Thyroid gland (tissue), 4 donors: ENCODE results near the gene GJD4. TPM values are rescaled to one million over a fixed set of nuclear protein-coding genes. Genes with fewer than 3 reads are reported as not detected.

Experiments
- DNase-seq, 2 donors: peaks; one replicate each; pipeline ENCODE4 v3.0.0-alpha.2; 2019
- H3K27ac ChIP-seq, 3 donors: fragments of 200-600 bp; sonication (generic); 1 replicate in 2 of 3; 2 replicates in 1 of 3; pipeline ENCODE4 v1.5.1; 2016 to 2019; ENCODE audit warnings: mild to moderate bottlenecking in 1 of 3, moderate library complexity in 1 of 3
- H3K27me3 ChIP-seq: fragments of 200-600 bp; sonication (generic); one replicate; pipeline ENCODE4 v1.5.1; 2019
- H3K36me3 ChIP-seq, 2 donors: fragments of 200-600 bp; sonication (generic); one replicate each; pipeline ENCODE4 v1.5.1; 2016 to 2019
- H3K4me1 ChIP-seq, 2 donors: fragments of 200-600 bp; sonication (generic); one replicate each; pipeline ENCODE4 v1.5.1; 2017 to 2019
- H3K4me3 ChIP-seq, 3 donors: fragments of 200-600 bp; sonication (generic); replicated peaks in 1 of 3; 1 replicate in 2 of 3; 2 replicates in 1 of 3; pipeline ENCODE4 v1.5.1; 2016; ENCODE audit warnings: mild to moderate bottlenecking in 1 of 3
- H3K9me3 ChIP-seq: fragments of 200-600 bp; sonication (generic); one replicate; pipeline ENCODE4 v1.5.1; 2017
- POLR2A ChIP-seq, 2 donors: fragments of 450-650 bp; IDR thresholded peaks; one replicate each; pipeline ENCODE4 v1.6.1; 2017; ENCODE audit warnings: antibody characterized with exemption in 2 of 2, mild to moderate bottlenecking in 2 of 2, moderate library complexity in 1 of 2
- WGBS, 2 donors: methylation state at CpG; one replicate each; pipeline ENCODE4 v1.1.5; 2017; 5-methylcytosine and 5-hydroxymethylcytosine counted together
- intact Hi-C: fragments of 100-400 bp; cut with DNase I; formaldehyde crosslinking; loops from one replicate; pipeline ENCODE4 v1.15.1; 2023
- total RNA-seq, 4 donors: library from RNA; depleted of rRNA; stranded (reverse); fragments of >200 nt; gene quantifications; one replicate each; pipeline ENCODE4 v1.2.3, GENCODE V29; 2016
- TF ChIP-seq, protein P1 (sequence below), 6 experiments: fragments of 200-600 bp in 3 of 6; fragments of 450-650 bp in 3 of 6; sonication (generic) in 3 of 6; IDR thresholded peaks; one replicate each; pipeline ENCODE4 v1.5.1; 2016 to 2019; ENCODE audit warnings: antibody characterized with exemption in 6 of 6, mild to moderate bottlenecking in 2 of 6, inconsistent platforms in 1 of 6, moderate library complexity in 1 of 6

GJD4 gene
- total RNA-seq, 4 donors from 2014 or later, result not detected

DNA sequence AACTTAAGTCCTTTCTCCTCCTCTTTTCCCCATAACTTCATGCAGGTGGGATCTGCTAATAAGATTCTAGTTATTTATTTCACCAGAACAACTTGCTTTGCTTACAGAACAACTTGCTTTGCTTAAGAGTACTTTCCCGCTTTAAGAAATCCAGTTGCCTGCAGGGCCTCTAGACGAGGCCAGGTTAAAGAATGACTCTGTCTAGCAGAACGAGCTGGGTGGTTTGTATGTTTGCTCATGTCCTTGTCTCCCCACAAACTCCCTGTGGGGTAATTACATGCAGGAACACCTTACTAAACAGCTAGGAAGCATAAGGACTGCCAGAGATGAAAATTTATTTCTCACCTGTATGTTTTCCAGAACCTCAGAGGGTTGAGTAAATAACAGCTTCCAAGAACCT, 45.8 kb downstream of the GJD4 start:
- WGBS, 2 donors, result 91 to 93% methylated on average over 3 of the region's 3 CpGs
- no peaks in the 10 kb centered on the region for H3K4me1 ChIP-seq
- no peak overlapping the region for H3K4me3 ChIP-seq
- intact Hi-C loops, result no loop called here
- H3K36me3 ChIP-seq, result no peaks in the 10 kb centered on the region
- H3K27me3 ChIP-seq, result no peaks in the 10 kb centered on the region
- no peak overlapping the region for H3K27ac ChIP-seq
- H3K9me3 ChIP-seq, result no peaks in the 10 kb centered on the region
- TF ChIP-seq POLR2A (IDR thresholded peaks at IDR 0.05), result no peak
- TF ChIP-seq, protein P1, sequence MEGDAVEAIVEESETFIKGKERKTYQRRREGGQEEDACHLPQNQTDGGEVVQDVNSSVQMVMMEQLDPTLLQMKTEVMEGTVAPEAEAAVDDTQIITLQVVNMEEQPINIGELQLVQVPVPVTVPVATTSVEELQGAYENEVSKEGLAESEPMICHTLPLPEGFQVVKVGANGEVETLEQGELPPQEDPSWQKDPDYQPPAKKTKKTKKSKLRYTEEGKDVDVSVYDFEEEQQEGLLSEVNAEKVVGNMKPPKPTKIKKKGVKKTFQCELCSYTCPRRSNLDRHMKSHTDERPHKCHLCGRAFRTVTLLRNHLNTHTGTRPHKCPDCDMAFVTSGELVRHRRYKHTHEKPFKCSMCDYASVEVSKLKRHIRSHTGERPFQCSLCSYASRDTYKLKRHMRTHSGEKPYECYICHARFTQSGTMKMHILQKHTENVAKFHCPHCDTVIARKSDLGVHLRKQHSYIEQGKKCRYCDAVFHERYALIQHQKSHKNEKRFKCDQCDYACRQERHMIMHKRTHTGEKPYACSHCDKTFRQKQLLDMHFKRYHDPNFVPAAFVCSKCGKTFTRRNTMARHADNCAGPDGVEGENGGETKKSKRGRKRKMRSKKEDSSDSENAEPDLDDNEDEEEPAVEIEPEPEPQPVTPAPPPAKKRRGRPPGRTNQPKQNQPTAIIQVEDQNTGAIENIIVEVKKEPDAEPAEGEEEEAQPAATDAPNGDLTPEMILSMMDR (IDR thresholded peaks at IDR 0.05), result no peak
- DNase-seq, result no peak

DNA sequence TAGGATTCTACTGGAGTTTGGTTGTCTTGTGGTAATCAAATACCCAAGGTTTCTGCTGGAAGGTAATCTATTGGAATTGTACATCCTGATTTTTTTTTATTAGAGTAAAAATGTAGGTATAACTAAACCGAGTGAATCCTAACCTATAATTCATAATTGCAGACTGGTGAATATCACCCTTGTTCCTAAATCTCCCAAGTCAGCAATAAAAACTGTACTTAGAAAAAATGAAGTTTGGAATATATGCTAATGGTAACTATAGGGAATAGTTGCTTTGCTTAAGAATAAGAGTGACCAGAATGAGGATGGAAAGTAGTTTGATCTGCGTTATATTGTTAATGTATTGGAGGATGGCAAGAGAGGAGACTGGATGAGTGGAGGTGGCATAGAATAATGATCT, 47.7 kb downstream of the GJD4 start:
- DNase-seq, result no peak
- no peaks in the 10 kb centered on the region for H3K4me1 ChIP-seq
- intact Hi-C loops, result no loop called here
- H3K36me3 ChIP-seq, result no peaks in the 10 kb centered on the region
- no peak for TF ChIP-seq POLR2A (IDR thresholded peaks at IDR 0.05)
- TF ChIP-seq, protein P1 (IDR thresholded peaks at IDR 0.05), result no peak
- WGBS, 2 donors, result 90 to 92% methylated on average over 2 of the region's 2 CpGs
- no peaks in the 10 kb centered on the region for H3K27me3 ChIP-seq
- no peak overlapping the region for H3K4me3 ChIP-seq
- H3K27ac ChIP-seq, result no peak overlapping the region
- no peaks in the 10 kb centered on the region for H3K9me3 ChIP-seq

DNA sequence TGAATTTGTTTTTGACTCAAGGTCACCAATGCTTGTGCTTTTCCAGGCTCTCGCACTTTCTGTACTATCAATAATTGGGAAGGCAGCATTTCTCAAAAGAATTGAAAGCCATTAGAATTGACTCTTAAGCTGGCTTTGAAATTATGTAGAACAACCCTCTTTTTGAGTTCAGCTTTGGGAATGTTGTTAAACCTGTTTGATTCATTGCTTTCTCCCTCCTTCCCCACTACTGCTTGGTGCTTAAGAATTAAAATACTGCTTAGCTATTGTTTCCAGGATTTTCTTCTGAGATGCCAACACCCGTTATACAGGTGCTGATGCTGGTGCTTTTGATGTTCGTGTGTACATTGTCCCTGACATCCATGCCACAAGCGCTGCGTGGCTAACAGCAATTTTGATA, 52.5 kb downstream of the GJD4 start:
- no peaks in the 10 kb centered on the region for H3K9me3 ChIP-seq
- no peaks in the 10 kb centered on the region for H3K4me1 ChIP-seq
- TF ChIP-seq, protein P1 (IDR thresholded peaks at IDR 0.05), result no peak
- TF ChIP-seq POLR2A (IDR thresholded peaks at IDR 0.05), result no peak
- H3K27ac ChIP-seq, result no peak overlapping the region
- DNase-seq, result no peak
- H3K36me3 ChIP-seq, result no peaks in the 10 kb centered on the region
- H3K27me3 ChIP-seq, result no peaks in the 10 kb centered on the region
- no peak overlapping the region for H3K4me3 ChIP-seq
- intact Hi-C loops, result no loop called here
- WGBS, 2 donors, result 43 to 57% methylated on average over 5 of the region's 5 CpGs

Other genes with a start within 250 kb of the GJD4 start
- gene FZD8, start 37.0 kb downstream of the GJD4 start, total RNA-seq, result 10 to 100 TPM; 12.4 to 21.5 (median 19.9) TPM